ENCODE measurements around the gene DNER.

DNA sequence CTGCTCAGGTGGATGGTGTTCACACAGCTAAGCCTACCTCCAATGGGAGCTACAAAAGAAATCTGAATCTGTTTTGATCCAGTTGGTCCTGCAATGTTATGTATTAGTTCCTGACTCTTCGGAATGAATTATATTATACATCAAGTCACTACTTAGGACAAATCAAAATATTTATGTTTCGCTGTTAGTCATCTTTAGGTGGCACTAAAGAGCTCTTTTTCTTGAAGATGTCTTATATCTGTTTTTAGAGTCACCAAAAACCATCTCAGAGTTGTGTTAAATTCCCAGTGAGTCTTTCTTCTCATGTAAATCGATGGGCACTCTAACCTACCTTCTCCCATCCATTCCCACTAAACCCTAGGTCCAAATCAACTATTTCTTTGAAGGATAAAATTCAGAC lies 2.2 kb downstream of the DNER start:
- TF ChIP-seq, protein P1, sequence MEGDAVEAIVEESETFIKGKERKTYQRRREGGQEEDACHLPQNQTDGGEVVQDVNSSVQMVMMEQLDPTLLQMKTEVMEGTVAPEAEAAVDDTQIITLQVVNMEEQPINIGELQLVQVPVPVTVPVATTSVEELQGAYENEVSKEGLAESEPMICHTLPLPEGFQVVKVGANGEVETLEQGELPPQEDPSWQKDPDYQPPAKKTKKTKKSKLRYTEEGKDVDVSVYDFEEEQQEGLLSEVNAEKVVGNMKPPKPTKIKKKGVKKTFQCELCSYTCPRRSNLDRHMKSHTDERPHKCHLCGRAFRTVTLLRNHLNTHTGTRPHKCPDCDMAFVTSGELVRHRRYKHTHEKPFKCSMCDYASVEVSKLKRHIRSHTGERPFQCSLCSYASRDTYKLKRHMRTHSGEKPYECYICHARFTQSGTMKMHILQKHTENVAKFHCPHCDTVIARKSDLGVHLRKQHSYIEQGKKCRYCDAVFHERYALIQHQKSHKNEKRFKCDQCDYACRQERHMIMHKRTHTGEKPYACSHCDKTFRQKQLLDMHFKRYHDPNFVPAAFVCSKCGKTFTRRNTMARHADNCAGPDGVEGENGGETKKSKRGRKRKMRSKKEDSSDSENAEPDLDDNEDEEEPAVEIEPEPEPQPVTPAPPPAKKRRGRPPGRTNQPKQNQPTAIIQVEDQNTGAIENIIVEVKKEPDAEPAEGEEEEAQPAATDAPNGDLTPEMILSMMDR (IDR thresholded peaks at IDR 0.05): no peak
- no peak for TF ChIP-seq POLR2A (IDR thresholded peaks at IDR 0.05)
